Adrenal gland (tissue), 5 donors: ENCODE results near the gene COPG2.

Experiments used
- CTCF ChIP-seq, 6 experiments: fragments of 450-650 bp in 4 of 6; fragments of 200-600 bp in 2 of 6; sonication (generic) in 1 of 6; IDR thresholded peaks; 1 replicate in 5 of 6; 2 replicates in 1 of 6; pipeline versions ENCODE4 v1.5.1 to v1.8.0; 2016 to 2021; ENCODE audit warnings: antibody characterized with exemption in 6 of 6, mild to moderate bottlenecking in 2 of 6, moderate library complexity in 1 of 6
- POLR2A ChIP-seq, 2 donors: fragments of 450-650 bp; IDR thresholded peaks; one replicate each; pipeline ENCODE4 v1.6.1; 2017; ENCODE audit warnings: antibody characterized with exemption in 2 of 2, mild to moderate bottlenecking in 2 of 2, moderate library complexity in 1 of 2
- donor health status: DM: no; HTN: no; CAD: no.

- TF ChIP-seq CTCF (IDR thresholded peaks at IDR 0.05) (no peak), POLR2A (IDR thresholded peaks at IDR 0.05) (no peak)
Measured at GRCh38 chr7:130490311-130490791, 178.2 kb downstream of the COPG2 start.
